PFSK-1 (cell line): ENCODE data around the gene NXPH3.

Source experiments
- FOXP2 ChIP-seq: optimal IDR thresholded peaks from 2 replicates; pipeline ENCODE3; 2011; ENCODE audit warnings: borderline replicate concordance, control low read depth, inconsistent platforms; ENCODE audit not compliant: insufficient read depth; ENCODE audit errors: extremely low read length, extremely low read depth
- POLR2AphosphoS5 ChIP-seq: IDR thresholded peaks from 2 replicates; pipeline ENCODE4 v1.6.1; 2012; ENCODE audit warnings: low read depth, mild to moderate bottlenecking, control low read depth, low read length, moderate library complexity
- SIN3A ChIP-seq: IDR thresholded peaks from 2 replicates; pipeline ENCODE4 v1.6.1; 2012; ENCODE audit warnings: mild to moderate bottlenecking, low read length, moderate library complexity, borderline replicate concordance; ENCODE audit not compliant: insufficient read depth
- TAF1 ChIP-seq: IDR thresholded peaks from 2 replicates; pipeline ENCODE4 v1.6.1; 2012; ENCODE audit warnings: low read length, control low read depth, borderline replicate concordance; ENCODE audit not compliant: insufficient read depth
- TF ChIP-seq, protein P1 (sequence below), 2 experiments: IDR thresholded peaks; 2 replicates each; pipeline versions ENCODE4 v1.6.1 to v1.8.0; 2011 to 2012; ENCODE audit warnings: low read depth in 2 of 2, low read length in 2 of 2, control low read depth in 1 of 2, inconsistent platforms in 1 of 2, mild to moderate bottlenecking in 1 of 2, moderate library complexity in 1 of 2; ENCODE audit not compliant: insufficient read depth in 1 of 2

NXPH3 gene

GRCh38 chr17:49556223-49556943 lies 19.3 kb upstream of the NXPH3 start:
- TF ChIP-seq, protein P1, sequence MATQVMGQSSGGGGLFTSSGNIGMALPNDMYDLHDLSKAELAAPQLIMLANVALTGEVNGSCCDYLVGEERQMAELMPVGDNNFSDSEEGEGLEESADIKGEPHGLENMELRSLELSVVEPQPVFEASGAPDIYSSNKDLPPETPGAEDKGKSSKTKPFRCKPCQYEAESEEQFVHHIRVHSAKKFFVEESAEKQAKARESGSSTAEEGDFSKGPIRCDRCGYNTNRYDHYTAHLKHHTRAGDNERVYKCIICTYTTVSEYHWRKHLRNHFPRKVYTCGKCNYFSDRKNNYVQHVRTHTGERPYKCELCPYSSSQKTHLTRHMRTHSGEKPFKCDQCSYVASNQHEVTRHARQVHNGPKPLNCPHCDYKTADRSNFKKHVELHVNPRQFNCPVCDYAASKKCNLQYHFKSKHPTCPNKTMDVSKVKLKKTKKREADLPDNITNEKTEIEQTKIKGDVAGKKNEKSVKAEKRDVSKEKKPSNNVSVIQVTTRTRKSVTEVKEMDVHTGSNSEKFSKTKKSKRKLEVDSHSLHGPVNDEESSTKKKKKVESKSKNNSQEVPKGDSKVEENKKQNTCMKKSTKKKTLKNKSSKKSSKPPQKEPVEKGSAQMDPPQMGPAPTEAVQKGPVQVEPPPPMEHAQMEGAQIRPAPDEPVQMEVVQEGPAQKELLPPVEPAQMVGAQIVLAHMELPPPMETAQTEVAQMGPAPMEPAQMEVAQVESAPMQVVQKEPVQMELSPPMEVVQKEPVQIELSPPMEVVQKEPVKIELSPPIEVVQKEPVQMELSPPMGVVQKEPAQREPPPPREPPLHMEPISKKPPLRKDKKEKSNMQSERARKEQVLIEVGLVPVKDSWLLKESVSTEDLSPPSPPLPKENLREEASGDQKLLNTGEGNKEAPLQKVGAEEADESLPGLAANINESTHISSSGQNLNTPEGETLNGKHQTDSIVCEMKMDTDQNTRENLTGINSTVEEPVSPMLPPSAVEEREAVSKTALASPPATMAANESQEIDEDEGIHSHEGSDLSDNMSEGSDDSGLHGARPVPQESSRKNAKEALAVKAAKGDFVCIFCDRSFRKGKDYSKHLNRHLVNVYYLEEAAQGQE (IDR thresholded peaks at IDR 0.05; ENCODE audit: insufficient read depth in 1 of 2, low read depth in 2 of 2, low read length in 2 of 2): no peak
- TF ChIP-seq POLR2AphosphoS5 (no peak), FOXP2 (peak; percentile 47), SIN3A (no peak)

- TF ChIP-seq POLR2AphosphoS5 (no peak), FOXP2 (no peak), TAF1 (no peak), SIN3A (no peak)
- TF ChIP-seq, protein P1 (IDR thresholded peaks at IDR 0.05; ENCODE audit: insufficient read depth in 1 of 2, low read depth in 2 of 2, low read length in 2 of 2): no peak
Measured at GRCh38 chr17:49557312-49558024, 18.2 kb upstream of the NXPH3 start.

- TF ChIP-seq FOXP2 (no peak), TAF1 (no peak), SIN3A (no peak), POLR2AphosphoS5 (no peak)
- TF ChIP-seq, protein P1 (IDR thresholded peaks at IDR 0.05; ENCODE audit: insufficient read depth in 1 of 2, low read depth in 2 of 2, low read length in 2 of 2): no peak
Measured at GRCh38 chr17:49564638-49565037, 11.0 kb upstream of the NXPH3 start.

- TF ChIP-seq, protein P1 (IDR thresholded peaks at IDR 0.05; ENCODE audit: insufficient read depth in 1 of 2, low read depth in 2 of 2, low read length in 2 of 2): no peak
- no peak for TF ChIP-seq FOXP2
- no peak for TF ChIP-seq POLR2AphosphoS5
- no peak for TF ChIP-seq SIN3A
- no peak for TF ChIP-seq TAF1
Measured at GRCh38 chr17:49565948-49566491, 9.7 kb upstream of the NXPH3 start.
